HCT116 (cell line): ENCODE data around the gene ELP1. TPM values are rescaled to one million over a fixed set of nuclear protein-coding genes. Genes with fewer than 3 reads are reported as not detected.

Experiments used
- ATAC-seq: fragments of 200-7000 bp; cut with Tn5 transposase; 2 replicates; pipeline ENCODE4 v1.9.1; 2020; ENCODE audit warnings: mild to moderate bottlenecking, moderate library complexity
- BruUV-seq: library from RNA; stranded (reverse); fragments of 400-500 nt; replicated peaks from 2 replicates; lab custom pipeline; 2021; lab: Mats Ljungman, UMichigan
- CTCF ChIA-PET: fragments of 300-600 bp; sonication (Branson Sonifier 250); formaldehyde crosslinking; loops from one replicate; lab custom pipeline; 2021; ENCODE audit warnings: antibody characterized with exemption; lab: Charles Lee
- POLR2A ChIA-PET: fragments of 300-600, 350-600 bp; sonication (Branson Sonifier 250); formaldehyde crosslinking; loops from one replicate; lab custom pipeline; 2021; ENCODE audit warnings: antibody characterized with exemption; lab: Charles Lee
- RAD21 ChIA-PET, 2 experiments: fragments of 300-600 bp; sonication (Branson Sonifier 250); formaldehyde crosslinking; loops; one replicate each; lab custom pipeline; 2023; ENCODE audit warnings: low total read pairs in 2 of 2; ENCODE audit not compliant: uncharacterized antibody in 2 of 2, unreplicated experiment in 2 of 2, low non-redundant PET in 1 of 2; lab: Charles Lee
- DNase-seq: peaks from one replicate; pipeline ENCODE4 v3.0.0-alpha.2; 2010; ENCODE audit warnings: low read depth, low spot score
- H2AFZ ChIP-seq: fragments of 200-600 bp; shearing (Covaris generic), sonication (generic); 2 replicates; pipeline ENCODE4 v1.6.1; 2017; ENCODE audit warnings: low read depth, mixed run types, mixed read lengths, antibody characterized with exemption, low read length; ENCODE audit not compliant: poor library complexity, severe bottlenecking
- H3K27ac ChIP-seq: 2 replicates; pipeline ENCODE4 v1.5.1; 2012; ENCODE audit warnings: low read depth, low read length
- H3K27me3 ChIP-seq: fragments of 200-600 bp; sonication (generic); 2 replicates; pipeline ENCODE4 v1.6.1; 2016; ENCODE audit warnings: mixed run types, low read length, mixed read lengths; ENCODE audit not compliant: insufficient read depth
- H3K36me3 ChIP-seq, 2 experiments: fragments of 200-500 bp in 1 of 2; fragments of 200-600 bp in 1 of 2; sonication (Bioruptor generic) in 1 of 2; sonication (generic) in 1 of 2; 2 replicates each; pipeline versions ENCODE4 v1.5.1 to v1.6.1; 2014 to 2016; ENCODE audit warnings: low read length in 2 of 2, inconsistent platforms in 1 of 2, mixed read lengths in 1 of 2, mixed run types in 1 of 2; ENCODE audit not compliant: insufficient read depth in 2 of 2, control insufficient read depth in 1 of 2
- H3K4me1 ChIP-seq, 2 experiments: fragments of 200-600 bp in 1 of 2; sonication (generic) in 1 of 2; 2 replicates each; pipeline versions ENCODE4 v1.5.1 to v1.6.1; 2012 to 2017; ENCODE audit warnings: low read length in 2 of 2, inconsistent platforms in 1 of 2, mild to moderate bottlenecking in 1 of 2, mixed read lengths in 1 of 2, mixed run types in 1 of 2, moderate library complexity in 1 of 2; ENCODE audit not compliant: insufficient read depth in 2 of 2, control insufficient read depth in 1 of 2
- H3K4me2 ChIP-seq: fragments of 200-600 bp; sonication (generic); 2 replicates; pipeline ENCODE4 v1.6.1; 2017; ENCODE audit warnings: mixed run types, low read length, mixed read lengths
- H3K4me3 ChIP-seq, 2 experiments: fragments of 200-600 bp in 1 of 2; sonication (generic) in 1 of 2; replicated peaks in 1 of 2; 2 replicates each; pipeline ENCODE4 v1.5.1; 2011 to 2016; ENCODE audit warnings: low read length in 2 of 2, control low read depth in 1 of 2, low read depth in 1 of 2, mild to moderate bottlenecking in 1 of 2, mixed read lengths in 1 of 2, mixed run types in 1 of 2
- H3K79me2 ChIP-seq: fragments of 200-600 bp; sonication (generic); 2 replicates; pipeline ENCODE4 v1.6.1; 2017; ENCODE audit warnings: mild to moderate bottlenecking, mixed run types, low read length, moderate library complexity, mixed read lengths; ENCODE audit not compliant: insufficient read depth
- H3K9ac ChIP-seq: fragments of 200-600 bp; sonication (generic); 2 replicates; pipeline ENCODE4 v1.6.1; 2016; ENCODE audit warnings: low read length, mixed read lengths
- H3K9me2 ChIP-seq: fragments of 200-600 bp; sonication (generic), shearing (Covaris generic); 2 replicates; pipeline ENCODE4 v1.6.1; 2017; ENCODE audit warnings: mixed run types, mild to moderate bottlenecking, moderate library complexity; ENCODE audit not compliant: insufficient read depth
- H3K9me3 ChIP-seq, 2 experiments: fragments of 200-500 bp in 1 of 2; fragments of 200-600 bp in 1 of 2; sonication (Bioruptor generic) in 1 of 2; sonication (generic) in 1 of 2; 2 replicates each; pipeline ENCODE4 v1.6.1; 2014 to 2017; ENCODE audit warnings: low read length in 2 of 2, mixed read lengths in 2 of 2, inconsistent platforms in 1 of 2, low read depth in 1 of 2, mild to moderate bottlenecking in 1 of 2, mixed run types in 1 of 2, moderate library complexity in 1 of 2; ENCODE audit not compliant: control insufficient read depth in 1 of 2, insufficient read depth in 1 of 2
- H4K20me1 ChIP-seq: fragments of 200-600 bp; sonication (generic), shearing (Covaris generic); 2 replicates; pipeline ENCODE4 v1.6.1; 2017; ENCODE audit warnings: mixed run types, mild to moderate bottlenecking, moderate library complexity; ENCODE audit not compliant: insufficient read depth
- CBX3 ChIP-seq: IDR thresholded peaks from 2 replicates; pipeline ENCODE4 v1.6.1; 2012; ENCODE audit warnings: low read depth
- CTCF ChIP-seq, 3 experiments: fragments of 200-600 bp in 1 of 3; sonication (generic) in 1 of 3; IDR thresholded peaks in 2 of 3; conservative IDR thresholded peaks in 1 of 3; 2 replicates each; pipeline ENCODE4 v1.5.1; 2012 to 2017; ENCODE audit warnings: low read depth in 2 of 3, low read length in 2 of 3, antibody characterized with exemption in 1 of 3, borderline replicate concordance in 1 of 3, control low read depth in 1 of 3, mild to moderate bottlenecking in 1 of 3, mixed read lengths in 1 of 3, mixed run types in 1 of 3, moderate library complexity in 1 of 3; ENCODE audit not compliant: insufficient read depth in 1 of 3
- EZH2 ChIP-seq: fragments of 200-600 bp; sonication (generic); IDR thresholded peaks from 2 replicates; pipeline ENCODE4 v1.6.1; 2017; ENCODE audit warnings: antibody characterized with exemption, mixed run types
- EZH2phosphoT487 ChIP-seq: fragments of 200-600 bp; IDR thresholded peaks from 2 replicates; pipeline ENCODE4 v1.6.1; 2018; ENCODE audit warnings: antibody characterized with exemption, borderline replicate concordance
- FOSL1 ChIP-seq: IDR thresholded peaks from 2 replicates; pipeline ENCODE4 v1.6.1; 2012; ENCODE audit warnings: low read depth
- JUND ChIP-seq: IDR thresholded peaks from 2 replicates; pipeline ENCODE4 v1.6.1; 2012
- POLR2A ChIP-seq: IDR thresholded peaks from 2 replicates; pipeline ENCODE4 v1.7.0; 2011; ENCODE audit warnings: borderline replicate concordance; ENCODE audit not compliant: insufficient read depth, insufficient read length; ENCODE audit errors: extremely low read depth
- REST ChIP-seq: IDR thresholded peaks from 2 replicates; pipeline ENCODE4 v1.6.1; 2012; ENCODE audit warnings: low read depth
- SIN3A ChIP-seq: IDR thresholded peaks from 2 replicates; pipeline ENCODE4 v1.6.1; 2012; ENCODE audit warnings: low read depth
- SP1 ChIP-seq: IDR thresholded peaks from 2 replicates; pipeline ENCODE4 v1.6.1; 2012; ENCODE audit warnings: low read depth
- SRF ChIP-seq: IDR thresholded peaks from 2 replicates; pipeline ENCODE4 v1.6.1; 2012; ENCODE audit warnings: low read depth
- YY1 ChIP-seq: IDR thresholded peaks from 2 replicates; pipeline ENCODE4 v1.6.1; 2011; ENCODE audit warnings: low read length, low read depth, moderate library complexity, mild to moderate bottlenecking; ENCODE audit not compliant: insufficient replicate concordance; ENCODE audit errors: extremely low read depth
- ZBTB33 ChIP-seq: IDR thresholded peaks from 2 replicates; pipeline ENCODE4 v1.6.1; 2011; ENCODE audit warnings: mild to moderate bottlenecking, low read length, moderate library complexity; ENCODE audit not compliant: insufficient replicate concordance; ENCODE audit errors: extremely low read depth
- ZFX ChIP-seq: fragments of 450-650 bp; IDR thresholded peaks from 2 replicates; pipeline ENCODE4 v1.6.1; 2017
- ZNF274 ChIP-seq: fragments of 200-500 bp; sonication (Bioruptor generic); IDR thresholded peaks from 2 replicates; pipeline ENCODE4 v1.6.1; 2014; ENCODE audit warnings: mild to moderate bottlenecking, low read depth, low read length, inconsistent platforms
- intact Hi-C: fragments of 100-400 bp; cut with micrococcal nuclease; formaldehyde crosslinking; loops from 2 replicates; pipeline ENCODE4 v1.10.0; 2022
- total RNA-seq: library from RNA; stranded (reverse); gene quantifications from one replicate; pipeline ENCODE4 v1.2.1, GENCODE V29; 2021; ENCODE audit not compliant: unreplicated experiment

The ELP1 gene
- total RNA-seq, 1 experiment from 2014 or later = 28.8 TPM

GRCh38 chr9:108860354-108860753, 73.6 kb downstream of the ELP1 start:
- H3K9me2 ChIP-seq = no peaks in the 10 kb centered on the region
- H3K9ac ChIP-seq = no peak overlapping the region
- H4K20me1 ChIP-seq = no peaks in the 10 kb centered on the region
- H3K36me3 ChIP-seq = no peaks in the 10 kb centered on the region
- no peaks in the 10 kb centered on the region for H3K27me3 ChIP-seq
- no peaks in the 10 kb centered on the region for H3K79me2 ChIP-seq
- H2AFZ ChIP-seq = no peak overlapping the region
- TF ChIP-seq FOSL1 (no peak), SIN3A (no peak), SRF (no peak), EZH2phosphoT487 (no peak), EZH2 (no peak), SP1 (no peak), ZFX (no peak), ZNF274 (no peak), CBX3 (no peak), REST (no peak), JUND (no peak), POLR2A (no peak), ZBTB33 (no peak), YY1 (no peak), CTCF (IDR thresholded peaks at IDR 0.05 in 2 of 3, conservative IDR thresholded peaks at IDR 0.05 in 1 of 3; ENCODE audit: borderline replicate concordance in 1 of 3, insufficient read depth in 1 of 3, low read depth in 2 of 3, low read length in 2 of 3) (no peak)
- TF ChIP-seq, all 23 proteins: peak for 0
- no peak overlapping the region for H3K4me2 ChIP-seq
- no peak overlapping the region for H3K4me3 ChIP-seq
- ChIA-PET POLR2A (no interaction called here), CTCF (no interaction called here), RAD21 (no interaction called here)
- intact Hi-C loops = no loop called here
- H3K9me3 ChIP-seq = no peaks in the 10 kb centered on the region
- DNase-seq (no peak), ATAC-seq (no peak)
- no TSS peak for BruUV-seq
- peaks cover 0 to 16% of the 10 kb centered on the region in 2 experiments; a peak in 2 of 4 replicates for H3K4me1 ChIP-seq
- no peak overlapping the region for H3K27ac ChIP-seq
